Chondrocyte (in vitro differentiated cells): ENCODE measurements around the gene XXYLT1. TPM values are rescaled to one million over a fixed set of nuclear protein-coding genes. Genes with fewer than 3 reads are reported as not detected.

Source experiments
- DNase-seq: peaks from one replicate; pipeline ENCODE4 v3.0.0; 2021; ENCODE audit warnings: mixed read lengths, low spot score
- H3K27ac Mint-ChIP-seq: one replicate; pipeline ENCODE4 v1.8.0; 2021; ENCODE audit warnings: mild to moderate bottlenecking, moderate library complexity, mixed read lengths; ENCODE audit not compliant: unreplicated experiment
- H3K27me3 Mint-ChIP-seq: 2 replicates; pipeline ENCODE4 v1.8.0; 2021; ENCODE audit warnings: low read depth, mixed read lengths
- H3K36me3 Mint-ChIP-seq: 2 replicates; pipeline ENCODE4 v1.8.0; 2021; ENCODE audit warnings: low read depth, mixed read lengths
- H3K4me1 Mint-ChIP-seq: 2 replicates; pipeline ENCODE4 v1.8.0; 2021; ENCODE audit warnings: low read depth, mild to moderate bottlenecking, mixed read lengths
- H3K4me3 Mint-ChIP-seq: one replicate; pipeline ENCODE4 v1.8.0; 2021; ENCODE audit warnings: mild to moderate bottlenecking, moderate library complexity, mixed read lengths; ENCODE audit not compliant: unreplicated experiment
- H3K9me3 Mint-ChIP-seq: 2 replicates; pipeline ENCODE4 v1.8.0; 2021; ENCODE audit warnings: low read depth, mixed read lengths
- total RNA-seq: library from RNA; stranded (reverse); gene quantifications from 3 replicates; pipeline ENCODE4 v1.2.1, GENCODE V29; 2021
- TF ChIP-seq, protein P1 (sequence below): fragments of 200-600 bp; sonication (generic); IDR thresholded peaks from 2 replicates; pipeline ENCODE4 v1.5.0; 2021; ENCODE audit warnings: antibody characterized with exemption, mild to moderate bottlenecking, moderate library complexity

Gene XXYLT1
- total RNA-seq, 1 donor from 2014 or later, result 32.7 TPM

- Mint-ChIP-seq H3K36me3 (no peaks in the 10 kb centered on the region), H3K9me3 (no peaks in the 10 kb centered on the region), H3K4me1 (peaks cover 81% of the 10 kb centered on the region), H3K27me3 (no peaks in the 10 kb centered on the region), H3K27ac (peak overlapping the region; percentile 82), H3K4me3 (no peak overlapping the region)
- TF ChIP-seq, protein P1, sequence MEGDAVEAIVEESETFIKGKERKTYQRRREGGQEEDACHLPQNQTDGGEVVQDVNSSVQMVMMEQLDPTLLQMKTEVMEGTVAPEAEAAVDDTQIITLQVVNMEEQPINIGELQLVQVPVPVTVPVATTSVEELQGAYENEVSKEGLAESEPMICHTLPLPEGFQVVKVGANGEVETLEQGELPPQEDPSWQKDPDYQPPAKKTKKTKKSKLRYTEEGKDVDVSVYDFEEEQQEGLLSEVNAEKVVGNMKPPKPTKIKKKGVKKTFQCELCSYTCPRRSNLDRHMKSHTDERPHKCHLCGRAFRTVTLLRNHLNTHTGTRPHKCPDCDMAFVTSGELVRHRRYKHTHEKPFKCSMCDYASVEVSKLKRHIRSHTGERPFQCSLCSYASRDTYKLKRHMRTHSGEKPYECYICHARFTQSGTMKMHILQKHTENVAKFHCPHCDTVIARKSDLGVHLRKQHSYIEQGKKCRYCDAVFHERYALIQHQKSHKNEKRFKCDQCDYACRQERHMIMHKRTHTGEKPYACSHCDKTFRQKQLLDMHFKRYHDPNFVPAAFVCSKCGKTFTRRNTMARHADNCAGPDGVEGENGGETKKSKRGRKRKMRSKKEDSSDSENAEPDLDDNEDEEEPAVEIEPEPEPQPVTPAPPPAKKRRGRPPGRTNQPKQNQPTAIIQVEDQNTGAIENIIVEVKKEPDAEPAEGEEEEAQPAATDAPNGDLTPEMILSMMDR, result no peak
- DNase-seq, result no peak
Measured at GRCh38 chr3:195198426-195199346, 72.3 kb downstream of the XXYLT1 start.

- Mint-ChIP-seq H3K27ac (peak overlapping the region; percentile 82), H3K36me3 (no peaks in the 10 kb centered on the region), H3K9me3 (no peaks in the 10 kb centered on the region), H3K27me3 (no peaks in the 10 kb centered on the region), H3K4me1 (peaks cover 73% of the 10 kb centered on the region), H3K4me3 (no peak overlapping the region)
- DNase-seq, result no peak
- TF ChIP-seq, protein P1, result no peak
Measured at GRCh38 chr3:195197765-195198425, 73.1 kb downstream of the XXYLT1 start.

DNA sequence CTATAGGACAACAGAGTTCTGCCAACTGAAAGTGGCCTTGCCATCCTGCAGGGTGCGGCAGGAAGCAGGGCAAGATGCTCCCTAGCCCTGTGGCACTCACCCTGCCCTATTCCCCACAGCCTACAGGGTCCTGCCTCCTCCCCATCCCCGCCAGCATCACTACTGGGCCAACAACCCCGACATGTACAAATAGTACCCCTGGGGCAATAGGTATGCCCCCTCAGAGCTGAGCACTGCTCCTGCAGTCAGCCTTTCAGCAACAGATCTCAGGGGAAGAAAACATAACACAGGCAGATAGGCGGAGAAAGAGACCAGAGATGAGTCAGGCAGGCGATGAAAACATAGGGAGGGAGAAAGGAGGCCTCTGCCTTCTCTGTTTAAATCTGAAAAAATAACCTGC lies 74.7 kb downstream of the XXYLT1 start:
- Mint-ChIP-seq H3K27me3 (no peaks in the 10 kb centered on the region), H3K4me1 (peaks cover 61% of the 10 kb centered on the region), H3K9me3 (peaks cover 6% of the 10 kb centered on the region), H3K27ac (peak overlapping the region; percentile 92), H3K4me3 (peak overlapping the region; percentile 36), H3K36me3 (peaks cover 4% of the 10 kb centered on the region)
- TF ChIP-seq, protein P1, result peak; percentile 51
- DNase-seq, result no peak

DNA sequence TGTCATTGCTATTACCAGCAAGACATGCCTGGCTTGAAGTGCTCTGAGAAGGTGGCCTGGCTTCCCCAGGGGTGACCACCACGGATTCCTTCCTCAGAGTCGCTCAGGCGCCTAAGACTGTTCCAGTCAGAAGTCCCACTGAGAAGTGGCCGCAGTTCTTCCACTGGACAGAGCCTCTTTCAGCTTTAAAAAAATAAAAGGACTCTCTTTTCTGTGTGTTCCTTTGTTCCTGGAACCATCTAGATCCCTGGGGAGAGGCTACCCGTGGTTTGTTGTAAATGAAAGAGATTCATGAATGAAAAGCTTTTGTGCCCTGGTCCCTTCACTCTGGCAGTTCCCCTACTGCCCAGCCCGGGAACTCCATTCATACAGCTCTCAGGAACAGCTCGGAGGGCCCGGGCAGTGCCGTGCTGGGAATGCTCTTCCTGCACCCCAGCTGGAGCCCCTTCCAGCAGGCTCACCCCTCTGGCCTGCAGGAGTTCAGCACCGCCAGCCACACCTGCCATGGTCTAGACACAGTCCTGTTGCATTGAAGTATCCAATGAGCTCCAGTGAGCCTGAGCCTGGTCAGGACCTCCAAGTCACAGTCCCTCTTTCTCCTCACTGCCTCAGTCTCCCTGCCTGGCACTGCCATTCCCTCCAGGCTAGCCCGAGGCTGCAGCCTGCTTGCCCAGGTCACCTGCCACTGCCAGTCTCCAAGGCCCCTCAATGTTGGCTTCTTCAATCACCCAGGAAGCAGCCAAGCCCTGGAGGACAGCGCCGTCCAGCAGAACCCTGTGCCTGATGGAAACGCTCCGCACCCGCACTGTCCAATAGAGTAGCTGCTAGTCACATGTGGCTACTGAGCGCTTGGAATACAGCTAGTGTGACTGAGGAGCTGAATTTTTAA lies 75.4 kb downstream of the XXYLT1 start:
- Mint-ChIP-seq H3K27me3 (no peaks in the 10 kb centered on the region), H3K9me3 (peaks cover 6% of the 10 kb centered on the region), H3K4me1 (peaks cover 54% of the 10 kb centered on the region), H3K4me3 (no peak overlapping the region), H3K36me3 (peaks cover 4% of the 10 kb centered on the region), H3K27ac (peak overlapping the region; percentile 79)
- TF ChIP-seq, protein P1, result peak; percentile 42
- no peak for DNase-seq
